ENCODE measurements around the gene NFATC2IP.
A peak's percentile ranks its signal among the peaks of the same experiment; 100 is the strongest.
"Not testable (repeated sequence)": the region's sequence is repeated elsewhere in the genome, so short reads cannot be mapped to it uniquely, and the experiment has no call there.

The NFATC2IP gene

DNA sequence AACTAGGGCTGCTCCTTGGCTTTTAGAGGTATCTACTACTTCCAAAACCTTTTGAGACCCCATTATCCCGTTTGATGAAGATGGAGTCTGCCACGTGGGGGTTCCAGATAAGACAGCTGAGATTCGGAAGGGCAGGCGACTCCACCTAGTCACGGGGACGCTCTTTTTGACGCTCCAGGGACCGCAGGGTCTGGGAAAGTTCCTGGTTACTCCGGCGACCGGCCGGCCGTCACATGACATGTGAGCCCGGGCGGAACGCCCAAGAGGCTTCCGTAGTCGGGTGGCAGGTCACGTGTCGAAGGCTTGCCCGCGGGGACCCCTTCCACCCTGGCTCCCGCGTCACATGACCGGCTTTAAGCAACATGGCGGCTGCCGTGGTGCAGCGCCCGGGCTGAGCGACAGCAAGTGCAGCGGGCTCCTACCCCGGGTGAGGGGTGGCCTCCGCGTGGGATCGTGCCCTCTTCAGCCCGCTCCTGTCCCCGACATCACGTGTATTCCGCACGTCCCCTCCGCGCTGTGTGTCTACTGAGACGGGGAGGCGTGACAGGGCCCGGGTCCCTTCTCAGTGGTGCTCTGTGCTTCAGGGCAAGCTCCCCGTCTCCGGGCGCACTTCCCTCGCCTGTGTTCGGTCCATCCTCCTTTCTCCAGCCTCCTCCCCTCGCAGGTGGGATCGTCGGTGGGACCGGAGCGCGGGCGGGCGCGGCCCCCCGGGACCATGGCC is 23.9 kb downstream of the NFATC2IP start, which contains the start of gene SPNS1:
Gene SPNS1 (plus strand): TSS at position 342 of the 721 bp plus-strand sequence. CDS start 374 bp downstream, at position 716.
- H3K4me2 ChIP-seq = peak within 1 kb of the TSS; percentile 88

DNA sequence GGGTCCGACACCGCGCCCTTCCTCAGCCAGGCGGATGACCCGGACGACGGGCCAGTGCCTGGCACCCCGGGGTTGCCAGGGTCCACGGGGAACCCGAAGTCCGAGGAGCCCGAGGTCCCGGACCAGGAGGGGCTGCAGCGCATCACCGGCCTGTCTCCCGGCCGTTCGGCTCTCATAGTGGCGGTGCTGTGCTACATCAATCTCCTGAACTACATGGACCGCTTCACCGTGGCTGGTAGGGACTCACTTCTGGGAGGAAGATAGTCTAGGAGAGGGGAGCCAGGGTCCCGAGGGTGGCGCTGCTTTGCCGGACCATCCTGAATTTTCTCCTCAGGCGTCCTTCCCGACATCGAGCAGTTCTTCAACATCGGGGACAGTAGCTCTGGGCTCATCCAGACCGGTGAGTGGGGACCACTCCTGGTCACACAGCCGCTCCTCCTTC is 24.4 kb downstream of the NFATC2IP start:
- Histone ChIP-seq H3K4me1 (ENCODE audit: low read depth, poor library complexity, severe bottlenecking) (peaks cover 14% of the 10 kb centered on the region), H2AFZ (ENCODE audit: low read depth) (peak overlapping the region; percentile 92)

More for the DNA sequence above, 23.9 kb downstream of the NFATC2IP start, which contains the start of gene SPNS1:
- H3K4me1 ChIP-seq (ENCODE audit: low read depth, poor library complexity, severe bottlenecking) = peaks cover 14% of the 10 kb centered on the region
- H2AFZ ChIP-seq (ENCODE audit: low read depth) = peak within 1 kb of the TSS; percentile 92
- no peaks in the 10 kb centered on the region for H4K20me1 ChIP-seq (ENCODE audit: insufficient read depth)
- no peaks in the 10 kb centered on the region for H3K79me2 ChIP-seq (ENCODE audit: insufficient read depth, low read depth)
- H3K36me3 ChIP-seq (ENCODE audit: insufficient read depth) = no peaks in the 10 kb centered on the region
- peak within 1 kb of the TSS; percentile 72 for H3K9ac ChIP-seq
- H3K27me3 ChIP-seq (ENCODE audit: insufficient read depth, low read depth) = no peaks in the 10 kb centered on the region
- H3K27ac ChIP-seq = peak within 1 kb of the TSS; percentile 15; the same call in 1 of the 2 replicates
- TF ChIP-seq, protein P1, sequence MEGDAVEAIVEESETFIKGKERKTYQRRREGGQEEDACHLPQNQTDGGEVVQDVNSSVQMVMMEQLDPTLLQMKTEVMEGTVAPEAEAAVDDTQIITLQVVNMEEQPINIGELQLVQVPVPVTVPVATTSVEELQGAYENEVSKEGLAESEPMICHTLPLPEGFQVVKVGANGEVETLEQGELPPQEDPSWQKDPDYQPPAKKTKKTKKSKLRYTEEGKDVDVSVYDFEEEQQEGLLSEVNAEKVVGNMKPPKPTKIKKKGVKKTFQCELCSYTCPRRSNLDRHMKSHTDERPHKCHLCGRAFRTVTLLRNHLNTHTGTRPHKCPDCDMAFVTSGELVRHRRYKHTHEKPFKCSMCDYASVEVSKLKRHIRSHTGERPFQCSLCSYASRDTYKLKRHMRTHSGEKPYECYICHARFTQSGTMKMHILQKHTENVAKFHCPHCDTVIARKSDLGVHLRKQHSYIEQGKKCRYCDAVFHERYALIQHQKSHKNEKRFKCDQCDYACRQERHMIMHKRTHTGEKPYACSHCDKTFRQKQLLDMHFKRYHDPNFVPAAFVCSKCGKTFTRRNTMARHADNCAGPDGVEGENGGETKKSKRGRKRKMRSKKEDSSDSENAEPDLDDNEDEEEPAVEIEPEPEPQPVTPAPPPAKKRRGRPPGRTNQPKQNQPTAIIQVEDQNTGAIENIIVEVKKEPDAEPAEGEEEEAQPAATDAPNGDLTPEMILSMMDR (conservative IDR thresholded peaks at IDR 0.05; ENCODE audit: low read depth, low read length) = no peak
- H3K4me3 ChIP-seq (IDR thresholded peaks at IDR 0.05; ENCODE audit: insufficient read depth, low read depth, low read length) = peak within 1 kb of the TSS; percentile 44

DNA sequence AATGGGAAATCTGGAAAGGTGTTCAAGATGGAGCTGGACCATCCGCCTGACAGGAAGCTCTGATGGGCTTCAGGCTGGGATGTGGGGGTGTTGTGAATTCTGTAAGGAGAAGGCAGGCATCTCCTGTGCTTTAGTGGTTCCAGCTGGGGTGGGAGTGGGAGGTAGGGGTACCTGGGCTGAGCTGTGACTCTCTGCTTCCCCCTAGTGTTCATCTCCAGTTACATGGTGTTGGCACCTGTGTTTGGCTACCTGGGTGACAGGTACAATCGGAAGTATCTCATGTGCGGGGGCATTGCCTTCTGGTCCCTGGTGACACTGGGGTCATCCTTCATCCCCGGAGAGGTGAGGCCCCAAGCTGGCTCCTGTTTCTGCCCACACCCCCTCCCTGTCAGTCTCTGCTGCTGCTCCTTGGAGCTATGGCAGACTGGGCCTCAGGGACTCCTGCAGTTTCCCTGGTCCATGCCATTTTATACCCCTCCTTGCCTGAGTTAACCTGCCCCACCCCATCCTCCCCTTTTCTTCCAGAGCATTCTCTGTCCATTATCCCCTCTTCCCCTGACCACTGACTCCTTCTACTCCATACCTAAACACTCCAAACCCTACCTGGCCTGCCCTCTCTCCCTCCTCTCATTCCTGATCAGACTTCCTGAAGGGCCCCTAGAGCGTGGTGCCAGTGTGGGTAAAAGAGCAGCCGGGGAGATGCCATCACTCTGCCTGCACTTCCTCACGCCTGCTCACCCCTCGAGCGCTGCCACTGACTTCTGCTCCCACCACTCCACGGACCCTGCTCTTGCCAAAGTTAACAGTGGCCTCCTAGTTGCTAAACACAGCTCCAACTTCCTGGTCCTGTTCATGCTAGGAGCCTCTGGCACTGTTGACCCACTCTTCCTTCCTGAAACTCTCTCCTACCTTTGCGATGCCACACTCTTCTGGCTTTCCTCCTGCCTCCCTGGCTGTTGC is 27.2 kb downstream of the NFATC2IP start:
- Histone ChIP-seq H3K27me3 (ENCODE audit: insufficient read depth, low read depth) (no peaks in the 10 kb centered on the region), H3K9ac (no peak overlapping the region), H3K79me2 (ENCODE audit: insufficient read depth, low read depth) (no peaks in the 10 kb centered on the region), H4K20me1 (ENCODE audit: insufficient read depth) (no peaks in the 10 kb centered on the region), H3K4me2 (no peak overlapping the region), H3K36me3 (ENCODE audit: insufficient read depth) (no peaks in the 10 kb centered on the region), H2AFZ (ENCODE audit: low read depth) (no peak overlapping the region), H3K4me1 (ENCODE audit: low read depth, poor library complexity, severe bottlenecking) (peaks cover 14% of the 10 kb centered on the region), H3K4me3 (IDR thresholded peaks at IDR 0.05; ENCODE audit: insufficient read depth, low read depth, low read length) (no peak overlapping the region), H3K27ac (no peak overlapping the region)
- TF ChIP-seq, protein P1 (conservative IDR thresholded peaks at IDR 0.05; ENCODE audit: low read depth, low read length) = peak; percentile 79

More for the DNA sequence above, 24.4 kb downstream of the NFATC2IP start:
- Histone ChIP-seq H3K4me2 (peak overlapping the region; percentile 88), H3K79me2 (ENCODE audit: insufficient read depth, low read depth) (no peaks in the 10 kb centered on the region), H3K36me3 (ENCODE audit: insufficient read depth) (no peaks in the 10 kb centered on the region), H3K27ac (no peak overlapping the region), H3K9ac (peak overlapping the region; percentile 72; the same call in 1 of the 2 replicates), H3K4me3 (IDR thresholded peaks at IDR 0.05; ENCODE audit: insufficient read depth, low read depth, low read length) (peak overlapping the region; percentile 18), H3K27me3 (ENCODE audit: insufficient read depth, low read depth) (no peaks in the 10 kb centered on the region), H4K20me1 (ENCODE audit: insufficient read depth) (no peaks in the 10 kb centered on the region)
- TF ChIP-seq, protein P1 (conservative IDR thresholded peaks at IDR 0.05; ENCODE audit: low read depth, low read length) = no peak

DNA sequence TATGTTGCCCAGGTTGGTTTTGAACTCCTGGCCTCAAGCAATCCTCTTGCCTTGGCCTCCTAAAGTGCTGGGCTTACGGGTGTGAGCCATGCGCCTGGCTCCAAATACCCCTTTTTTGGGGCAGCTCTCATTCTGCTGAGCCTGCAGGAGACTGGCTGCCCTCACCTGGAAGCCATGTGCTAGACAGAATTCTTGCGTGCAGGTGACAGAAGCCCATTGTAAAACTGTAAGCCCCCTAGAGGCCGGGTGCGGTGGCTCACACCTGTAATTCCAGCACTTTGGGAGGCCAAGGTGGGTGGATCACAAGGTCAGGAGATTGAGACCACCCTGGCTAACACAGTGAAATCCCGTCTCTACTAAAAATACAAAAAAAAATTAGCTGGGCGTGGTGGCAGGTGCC is 29.6 kb downstream of the NFATC2IP start:
- not testable (repeated sequence) for H2AFZ ChIP-seq (ENCODE audit: low read depth); H3K27ac ChIP-seq; H3K4me2 ChIP-seq; H3K79me2 ChIP-seq (ENCODE audit: insufficient read depth, low read depth); H3K27me3 ChIP-seq (ENCODE audit: insufficient read depth, low read depth); H4K20me1 ChIP-seq (ENCODE audit: insufficient read depth); H3K9ac ChIP-seq; H3K36me3 ChIP-seq (ENCODE audit: insufficient read depth); H3K4me3 ChIP-seq (IDR thresholded peaks at IDR 0.05; ENCODE audit: insufficient read depth, low read depth, low read length)
- H3K4me1 ChIP-seq (ENCODE audit: low read depth, poor library complexity, severe bottlenecking) = peaks cover 19% of the 10 kb centered on the region

All from KMS-11 (cell line).